Natural killer cell (primary cell): ENCODE results near the gene ENPEP. TPM values are rescaled to one million over a fixed set of nuclear protein-coding genes. Genes with fewer than 3 reads are reported as not detected.
"Not testable (repeated sequence)": the region's sequence is repeated elsewhere in the genome, so short reads cannot be mapped to it uniquely, and the experiment has no call there.

Source experiments
- ATAC-seq, 3 donors: fragments of 150-1000 bp in 2 of 3; fragments of 200-7000 bp in 1 of 3; cut with Tn5 transposase; 1 replicate in 1 of 3; 2 replicates in 2 of 3; pipeline ENCODE4 v1.10.0; 2021; ENCODE audit warnings: mild to moderate bottlenecking in 2 of 3, moderate library complexity in 2 of 3
- DNase-seq, 2 donors: peaks; one replicate each; pipeline versions ENCODE4 v3.0.0 to v3.0.0-alpha.2; 2013 to 2021; ENCODE audit warnings: mixed read lengths in 1 of 2
- H3K27ac ChIP-seq: one replicate; pipeline ENCODE4 v1.5.1; 2013; ENCODE audit warnings: mild to moderate bottlenecking, low read length
- H3K27me3 ChIP-seq: one replicate; pipeline ENCODE4 v1.6.1; 2013; ENCODE audit warnings: low read length; ENCODE audit not compliant: control insufficient read depth, insufficient read depth
- H3K36me3 ChIP-seq: one replicate; pipeline ENCODE4 v1.6.1; 2013; ENCODE audit warnings: low read length; ENCODE audit not compliant: control insufficient read depth, insufficient read depth
- H3K4me1 ChIP-seq: one replicate; pipeline ENCODE4 v1.6.1; 2013; ENCODE audit warnings: low read length; ENCODE audit not compliant: control insufficient read depth, insufficient read depth
- H3K4me3 ChIP-seq: one replicate; pipeline ENCODE4 v1.5.1; 2013; ENCODE audit warnings: low read length
- H3K9me3 ChIP-seq: one replicate; pipeline ENCODE4 v1.6.1; 2013; ENCODE audit warnings: low read length; ENCODE audit not compliant: control insufficient read depth, insufficient read depth
- H3K27ac Mint-ChIP-seq, 2 donors: one replicate each; pipeline ENCODE4 v1.8.0; 2022; ENCODE audit warnings: mild to moderate bottlenecking in 2 of 2, mixed read lengths in 2 of 2, moderate library complexity in 1 of 2
- H3K27me3 Mint-ChIP-seq, 2 donors: one replicate each; pipeline ENCODE4 v1.8.0; 2022; ENCODE audit warnings: low read depth in 2 of 2, mixed read lengths in 2 of 2
- H3K36me3 Mint-ChIP-seq: one replicate; pipeline ENCODE4 v1.8.0; 2022; ENCODE audit warnings: mixed read lengths
- H3K4me1 Mint-ChIP-seq, 2 donors: one replicate each; pipeline ENCODE4 v1.8.0; 2022; ENCODE audit warnings: mixed read lengths in 2 of 2
- H3K4me3 Mint-ChIP-seq: one replicate; pipeline ENCODE4 v1.8.0; 2022; ENCODE audit warnings: mild to moderate bottlenecking, moderate library complexity, mixed read lengths
- H3K9me3 Mint-ChIP-seq, 2 donors: one replicate each; pipeline ENCODE4 v1.8.0; 2022; ENCODE audit warnings: mixed read lengths in 2 of 2
- WGBS: methylation state at CpG from one replicate; pipeline ENCODE4 v1.1.7; 2013; ENCODE audit warnings: missing lambda C conversion rate; ENCODE audit not compliant: insufficient coverage; 5-methylcytosine and 5-hydroxymethylcytosine counted together
- intact Hi-C: fragments of 100-400 bp; cut with micrococcal nuclease; formaldehyde crosslinking; loops from one replicate; pipeline ENCODE4 v1.14.2; 2022
- total RNA-seq, 4 donors: library from RNA; stranded (reverse); fragments of 120-200 nt in 1 of 4; gene quantifications; one replicate each; pipeline versions ENCODE4 v1.2.3 to v1.2.4, GENCODE V29; 2013 to 2022
- TF ChIP-seq, protein P1 (sequence below): fragments of 200-600 bp; IDR thresholded peaks from one replicate; pipeline ENCODE4 v1.8.0; 2022; ENCODE audit warnings: antibody characterized with exemption

Gene ENPEP
- total RNA-seq, 3 donors from 2014 or later (not counting 1 experiment from before 2014, with no cell fraction given), result 0.07 TPM; not detected in 2

DNA sequence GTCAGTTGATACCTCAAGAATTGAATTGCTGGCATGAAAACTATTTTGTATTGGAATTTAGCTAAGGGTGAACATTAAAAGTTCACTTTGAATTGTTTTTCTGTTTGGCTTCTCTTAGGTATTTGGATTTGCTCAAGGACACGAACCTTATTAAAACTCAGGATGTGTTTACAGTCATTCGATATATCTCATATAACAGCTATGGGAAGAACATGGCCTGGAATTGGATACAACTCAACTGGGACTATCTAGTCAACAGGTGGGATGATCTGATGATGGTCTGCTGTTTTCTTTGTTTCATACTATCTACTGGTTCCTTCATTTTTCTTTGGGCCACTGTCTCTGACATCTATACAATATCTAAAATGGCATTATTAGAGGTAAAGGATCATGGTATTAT is 77.2 kb downstream of the ENPEP start:
- Mint-ChIP-seq H3K4me1 (no peaks in the 10 kb centered on the region), H3K4me3 (no peak overlapping the region), H3K36me3 (no peaks in the 10 kb centered on the region), H3K9me3 (no peaks in the 10 kb centered on the region), H3K27ac (no peak overlapping the region), H3K27me3 (peaks cover 8 to 22% of the 10 kb centered on the region in 2 donors)
- no peak for ATAC-seq
- intact Hi-C loops, result no loop called here
- DNase-seq, result no peak
- no peaks in the 10 kb centered on the region for H3K9me3 ChIP-seq
- no peaks in the 10 kb centered on the region for H3K4me1 ChIP-seq
- H3K27me3 ChIP-seq, result peaks cover 4% of the 10 kb centered on the region
- TF ChIP-seq, protein P1, sequence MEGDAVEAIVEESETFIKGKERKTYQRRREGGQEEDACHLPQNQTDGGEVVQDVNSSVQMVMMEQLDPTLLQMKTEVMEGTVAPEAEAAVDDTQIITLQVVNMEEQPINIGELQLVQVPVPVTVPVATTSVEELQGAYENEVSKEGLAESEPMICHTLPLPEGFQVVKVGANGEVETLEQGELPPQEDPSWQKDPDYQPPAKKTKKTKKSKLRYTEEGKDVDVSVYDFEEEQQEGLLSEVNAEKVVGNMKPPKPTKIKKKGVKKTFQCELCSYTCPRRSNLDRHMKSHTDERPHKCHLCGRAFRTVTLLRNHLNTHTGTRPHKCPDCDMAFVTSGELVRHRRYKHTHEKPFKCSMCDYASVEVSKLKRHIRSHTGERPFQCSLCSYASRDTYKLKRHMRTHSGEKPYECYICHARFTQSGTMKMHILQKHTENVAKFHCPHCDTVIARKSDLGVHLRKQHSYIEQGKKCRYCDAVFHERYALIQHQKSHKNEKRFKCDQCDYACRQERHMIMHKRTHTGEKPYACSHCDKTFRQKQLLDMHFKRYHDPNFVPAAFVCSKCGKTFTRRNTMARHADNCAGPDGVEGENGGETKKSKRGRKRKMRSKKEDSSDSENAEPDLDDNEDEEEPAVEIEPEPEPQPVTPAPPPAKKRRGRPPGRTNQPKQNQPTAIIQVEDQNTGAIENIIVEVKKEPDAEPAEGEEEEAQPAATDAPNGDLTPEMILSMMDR, result no peak
- no peaks in the 10 kb centered on the region for H3K36me3 ChIP-seq
- no peak overlapping the region for H3K27ac ChIP-seq
- H3K4me3 ChIP-seq, result no peak overlapping the region
- WGBS, result 80% methylated on average over 1 of the region's 2 CpGs

GRCh38 chr4:110567214-110567613 is 91.3 kb downstream of the ENPEP start:
- Mint-ChIP-seq H3K36me3 (no peaks in the 10 kb centered on the region), H3K4me1 (no peaks in the 10 kb centered on the region), H3K27me3 (peaks cover 0 to 5% of the 10 kb centered on the region in 2 donors), H3K27ac (no peak overlapping the region), H3K4me3 (no peak overlapping the region), H3K9me3 (peaks cover 0 to 3% of the 10 kb centered on the region in 2 donors)
- Histone ChIP-seq H3K4me1 (no peaks in the 10 kb centered on the region), H3K4me3 (no peak overlapping the region), H3K36me3 (no peaks in the 10 kb centered on the region), H3K27me3 (no peaks in the 10 kb centered on the region), H3K9me3 (no peaks in the 10 kb centered on the region), H3K27ac (no peak overlapping the region)
- intact Hi-C loops, result no loop called here
- DNase-seq, result no peak
- 89% methylated on average over 5 of the region's 6 CpGs for WGBS
- ATAC-seq, result no peak
- TF ChIP-seq, protein P1, result no peak

DNA sequence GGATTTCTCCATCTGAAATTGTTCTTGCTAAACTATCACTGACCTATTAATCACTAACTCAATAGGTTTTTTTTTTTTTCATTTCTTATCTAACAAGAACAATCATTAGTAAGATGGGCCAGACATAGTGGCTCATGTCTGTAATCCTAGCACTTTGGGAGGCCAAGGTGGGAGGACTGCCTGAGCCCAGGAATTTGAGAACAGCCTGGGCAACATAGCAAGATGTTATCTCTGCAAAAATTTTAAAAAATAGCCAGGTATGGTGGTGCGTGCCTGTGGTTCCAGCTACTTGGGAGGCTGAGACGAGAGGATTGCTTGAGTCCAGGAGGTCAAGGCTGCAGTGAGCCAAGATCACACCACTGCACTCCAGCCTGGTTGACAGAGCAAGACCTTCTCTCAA is 100.7 kb downstream of the ENPEP start:
- DNase-seq, H3K27me3 ChIP-seq, H3K4me3 ChIP-seq, H3K9me3 ChIP-seq, H3K4me3 Mint-ChIP-seq, intact Hi-C loops, H3K27me3 Mint-ChIP-seq, H3K36me3 Mint-ChIP-seq, ATAC-seq, H3K27ac ChIP-seq, H3K4me1 ChIP-seq, H3K27ac Mint-ChIP-seq, H3K36me3 ChIP-seq, H3K4me1 Mint-ChIP-seq, H3K9me3 Mint-ChIP-seq: not testable (repeated sequence)
- 96% methylated on average over 2 of the region's 2 CpGs for WGBS

DNA sequence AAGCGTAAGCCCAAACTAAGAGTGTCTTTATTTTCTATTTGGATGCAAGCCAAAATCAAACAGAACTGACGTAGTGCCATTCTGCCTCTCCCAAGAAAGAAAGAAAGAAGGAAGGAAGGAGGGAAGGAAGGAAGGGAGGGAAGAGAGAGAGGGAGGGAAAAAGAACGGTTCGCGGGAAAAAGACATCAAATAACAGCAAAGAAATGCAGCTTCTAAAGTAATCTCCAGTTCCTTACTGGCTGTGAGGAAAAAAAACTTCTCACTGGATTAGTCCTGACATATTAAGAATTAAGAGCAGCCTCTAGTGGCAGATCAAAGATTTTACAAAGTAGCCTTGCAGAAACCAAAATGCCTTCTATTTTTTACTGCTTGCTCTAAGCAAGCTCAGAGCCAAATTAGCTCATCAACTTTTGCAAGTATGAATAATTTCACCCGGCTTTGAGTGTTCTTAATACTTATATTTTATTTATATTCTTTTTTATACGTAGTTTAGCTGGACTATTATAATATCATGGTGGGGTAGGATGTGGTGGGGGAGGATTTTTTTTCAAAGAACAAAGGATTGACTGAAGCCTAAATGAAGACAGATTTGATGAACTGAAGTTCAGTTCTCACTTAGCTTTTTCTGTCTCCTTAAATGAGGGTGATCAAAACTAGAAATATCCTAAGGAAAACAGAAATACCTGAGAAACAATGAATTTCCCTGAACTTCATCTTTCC is 110.3 kb downstream of the ENPEP start:
- Histone ChIP-seq H3K27ac (no peak overlapping the region), H3K4me1 (no peaks in the 10 kb centered on the region), H3K9me3 (no peaks in the 10 kb centered on the region), H3K4me3 (no peak overlapping the region), H3K27me3 (no peaks in the 10 kb centered on the region), H3K36me3 (no peaks in the 10 kb centered on the region)
- Mint-ChIP-seq H3K27ac (no peak overlapping the region), H3K4me3 (no peak overlapping the region), H3K27me3 (peaks cover 0 to 7% of the 10 kb centered on the region in 2 donors), H3K36me3 (no peaks in the 10 kb centered on the region), H3K9me3 (no peaks in the 10 kb centered on the region), H3K4me1 (no peaks in the 10 kb centered on the region)
- intact Hi-C loops, result no loop called here
- ATAC-seq (no peak), DNase-seq (no peak)
- TF ChIP-seq, protein P1, result no peak
- WGBS, result 41% methylated on average over 3 of the region's 7 CpGs
